GM12873 (cell line): ENCODE data around the gene FAH.

ENCODE experiments used
- CTCF ChIP-seq: IDR thresholded peaks from 2 replicates; pipeline ENCODE4 v1.5.1; 2012; ENCODE audit warnings: low read depth, mild to moderate bottlenecking, moderate library complexity, low read length, control low read depth; ENCODE audit not compliant: insufficient read depth; ENCODE audit errors: missing control alignments

FAH gene

GRCh38 chr15:80110920-80111319 lies 41.9 kb upstream of the FAH start:
- no peak for TF ChIP-seq CTCF

GRCh38 chr15:80114114-80114513 lies 38.7 kb upstream of the FAH start:
- no peak for TF ChIP-seq CTCF

- TF ChIP-seq CTCF: no peak
Observed at GRCh38 chr15:80115021-80115420, 37.8 kb upstream of the FAH start.

- TF ChIP-seq CTCF: no peak
Observed at GRCh38 chr15:80118956-80119355, 33.8 kb upstream of the FAH start.

- TF ChIP-seq CTCF: no peak
Observed at GRCh38 chr15:80120636-80121035, 32.2 kb upstream of the FAH start.

GRCh38 chr15:80121546-80121945 lies 31.3 kb upstream of the FAH start:
- no peak for TF ChIP-seq CTCF

- no peak for TF ChIP-seq CTCF
Observed at GRCh38 chr15:80123034-80123433, 29.8 kb upstream of the FAH start.
